OCI-LY7 (cell line): ENCODE data around the gene VSIG2. TPM values are rescaled to one million over a fixed set of nuclear protein-coding genes. Genes with fewer than 3 reads are reported as not detected.

ENCODE experiments used
- BruUV-seq: library from RNA; stranded (reverse); fragments of 400-500 nt; replicated peaks from 2 replicates; lab custom pipeline; 2021; lab: Mats Ljungman, UMichigan
- CTCF ChIA-PET: fragments of 300-600 bp; sonication (Branson Sonifier 250); formaldehyde crosslinking; loops from one replicate; lab custom pipeline; 2022; ENCODE audit warnings: antibody characterized with exemption; ENCODE audit not compliant: unreplicated experiment; lab: Charles Lee
- POLR2A ChIA-PET: fragments of 300-600 bp; sonication (Branson Sonifier 250); formaldehyde crosslinking; loops from one replicate; lab custom pipeline; 2022; ENCODE audit warnings: antibody characterized with exemption; lab: Charles Lee
- DNase-seq: peaks from one replicate; pipeline ENCODE4 v3.0.0-alpha.2; 2015; ENCODE audit warnings: low spot score
- H2AFZ ChIP-seq: fragments of 200-600 bp; sonication (generic), shearing (Covaris generic); 2 replicates; pipeline ENCODE4 v1.6.1; 2014; ENCODE audit warnings: mild to moderate bottlenecking, antibody characterized with exemption, low read length, moderate library complexity
- H3K27ac ChIP-seq: fragments of 200-600 bp; sonication (generic); 2 replicates; pipeline ENCODE4 v1.5.1; 2014; ENCODE audit warnings: mixed run types, low read depth, mild to moderate bottlenecking, moderate library complexity, low read length, inconsistent platforms; ENCODE audit not compliant: poor library complexity, severe bottlenecking
- H3K36me3 ChIP-seq: fragments of 200-600 bp; sonication (generic); 2 replicates; pipeline ENCODE4 v1.6.1; 2014; ENCODE audit warnings: mild to moderate bottlenecking, antibody characterized with exemption, low read length, moderate library complexity, mixed read lengths; ENCODE audit not compliant: insufficient read depth
- H3K4me1 ChIP-seq: fragments of 200-600 bp; sonication (generic); 2 replicates; pipeline ENCODE4 v1.5.1; 2014; ENCODE audit warnings: mild to moderate bottlenecking, low read length; ENCODE audit not compliant: insufficient read depth, poor library complexity, severe bottlenecking
- H3K4me2 ChIP-seq: fragments of 200-600 bp; sonication (generic); 2 replicates; pipeline ENCODE4 v1.6.1; 2014; ENCODE audit warnings: mild to moderate bottlenecking, low read length
- H3K4me3 ChIP-seq: fragments of 200-600 bp; sonication (generic); 2 replicates; pipeline ENCODE4 v1.5.1; 2014; ENCODE audit warnings: mild to moderate bottlenecking, low read depth, low read length; ENCODE audit not compliant: poor library complexity, severe bottlenecking
- H3K79me2 ChIP-seq: fragments of 200-600 bp; sonication (generic); 2 replicates; pipeline ENCODE4 v1.6.1; 2016; ENCODE audit warnings: low read depth, mild to moderate bottlenecking, low read length, moderate library complexity, mixed read lengths; ENCODE audit not compliant: insufficient read depth
- H3K9me2 ChIP-seq: fragments of 200-600 bp; sonication (generic); 2 replicates; pipeline ENCODE4 v1.6.1; 2016; ENCODE audit warnings: mild to moderate bottlenecking, low read length, mixed read lengths; ENCODE audit not compliant: insufficient read depth
- H3K9me3 ChIP-seq: fragments of 200-600 bp; sonication (generic); 2 replicates; pipeline ENCODE4 v1.6.1; 2014; ENCODE audit warnings: mild to moderate bottlenecking, mixed run types, low read length, mixed read lengths
- H4K20me1 ChIP-seq: fragments of 200-600 bp; sonication (generic); 2 replicates; pipeline ENCODE4 v1.6.1; 2014; ENCODE audit warnings: mild to moderate bottlenecking, antibody characterized with exemption, low read length, moderate library complexity, mixed read lengths; ENCODE audit not compliant: insufficient read depth
- CTCF ChIP-seq: fragments of 200-600 bp; sonication (generic); conservative IDR thresholded peaks from 2 replicates; pipeline ENCODE4 v1.5.1; 2014; ENCODE audit warnings: mild to moderate bottlenecking, antibody characterized with exemption, low read length, moderate library complexity, mixed read lengths
- EZH2phosphoT487 ChIP-seq: fragments of 200-600 bp; sonication (generic); IDR thresholded peaks from 2 replicates; pipeline ENCODE4 v1.6.1; 2018; ENCODE audit warnings: low read depth, borderline replicate concordance, mild to moderate bottlenecking, mixed run types, antibody characterized with exemption, low read length, moderate library complexity, mixed read lengths
- intact Hi-C: fragments of 100-400 bp; cut with micrococcal nuclease; formaldehyde crosslinking; loops from one replicate; pipeline ENCODE4 v1.10.0; 2022; ENCODE audit not compliant: unreplicated experiment
- total RNA-seq, 2 experiments: library from RNA; depleted of rRNA in 1 of 2; stranded (reverse); fragments of >200 nt in 1 of 2; shearing (Covaris generic) in 1 of 2; gene quantifications; 2 replicates each; pipeline ENCODE4 v1.2.3, GENCODE V29; 2014 to 2022

Gene VSIG2
- total RNA-seq, 2 experiments from 2014 or later: not detected

GRCh38 chr11:124747406-124748099 is 4.5 kb downstream of the VSIG2 start:
- no peak overlapping the region for H3K27ac ChIP-seq
- no peaks in the 10 kb centered on the region for H3K79me2 ChIP-seq
- no peaks in the 10 kb centered on the region; the same call in 1 of the 2 replicates for H4K20me1 ChIP-seq
- no peaks in the 10 kb centered on the region for H3K9me2 ChIP-seq
- H3K4me1 ChIP-seq: peaks cover 19% of the 10 kb centered on the region
- POLR2A ChIA-PET: interaction anchor here (1.0 to 1.2 kb wide), 2 partner anchors 52 to 89 kb away, joined by 3 to 4 read pairs; no protein-coding TSS in a partner anchor
- no TSS peak for BruUV-seq
- CTCF ChIA-PET: interaction anchor here (1.1 to 1.3 kb wide), 3 partner anchors 59 to 208 kb away, joined by 3 to 5 read pairs (median 4); no protein-coding TSS in a partner anchor
- H3K4me3 ChIP-seq: peak overlapping the region; percentile 70
- intact Hi-C loops: loop anchor here (2.0 to 5.0 kb wide), 2 partner anchors 51 to 90 kb away; no protein-coding TSS in a partner anchor
- DNase-seq: no peak
- peak overlapping the region; percentile 74 for H3K4me2 ChIP-seq
- H2AFZ ChIP-seq: peak overlapping the region; percentile 28; the same call in 1 of the 2 replicates
- TF ChIP-seq CTCF (no peak), EZH2phosphoT487 (no peak)
- no peaks in the 10 kb centered on the region for H3K9me3 ChIP-seq
- H3K36me3 ChIP-seq: no peaks in the 10 kb centered on the region

- peak overlapping the region; percentile 75 for H2AFZ ChIP-seq
- peak overlapping the region; percentile 74 for H3K4me2 ChIP-seq
- H4K20me1 ChIP-seq: no peaks in the 10 kb centered on the region; the same call in 1 of the 2 replicates
- H3K9me3 ChIP-seq: no peaks in the 10 kb centered on the region
- CTCF ChIA-PET: interaction anchor here (0.6 to 1.3 kb wide), 6 partner anchors 16 to 209 kb away, joined by 3 to 5 read pairs (median 4); no protein-coding TSS in a partner anchor
- peak overlapping the region; percentile 61 for H3K27ac ChIP-seq
- TSS peak; percentile 41 for BruUV-seq
- H3K4me3 ChIP-seq: peak overlapping the region; percentile 70
- TF ChIP-seq CTCF (peak; percentile 84), EZH2phosphoT487 (no peak)
- POLR2A ChIA-PET: interaction anchor here (0.6 to 2.7 kb wide), 8 partner anchors 17 to 821 kb away, joined by 3 to 9 read pairs (median 4); partner anchors contain the start of genes SIAE and SPA17
- H3K9me2 ChIP-seq: no peaks in the 10 kb centered on the region
- H3K79me2 ChIP-seq: no peaks in the 10 kb centered on the region
- no peaks in the 10 kb centered on the region for H3K36me3 ChIP-seq
- intact Hi-C loops: loop anchor here (1.0 to 5.0 kb wide), 4 partner anchors 17 to 91 kb away; no protein-coding TSS in a partner anchor
- H3K4me1 ChIP-seq: peaks cover 23% of the 10 kb centered on the region
- peak; percentile 90 for DNase-seq
These were observed 5.3 kb downstream of the VSIG2 start for GRCh38 chr11:124746621-124747243.
